SU-DHL-6 (cell line): ENCODE data around the gene OR2H1.

Experiments
- H2AFZ ChIP-seq: fragments of 200-600 bp; sonication (generic); 2 replicates; pipeline ENCODE4 v1.6.1; 2014; ENCODE audit warnings: low read depth, mild to moderate bottlenecking, moderate library complexity, mixed read lengths, antibody characterized with exemption, low read length; ENCODE audit not compliant: severe bottlenecking
- H3F3A ChIP-seq: fragments of 200-600 bp; shearing (Covaris generic); 2 replicates; pipeline ENCODE4 v1.6.0; 2016; ENCODE audit warnings: antibody characterized with exemption, mild to moderate bottlenecking; ENCODE audit not compliant: insufficient read depth
- H3K27ac ChIP-seq: fragments of 200-600 bp; sonication (generic); 2 replicates; pipeline ENCODE4 v1.5.1; 2016; ENCODE audit warnings: low read depth, mild to moderate bottlenecking, low read length, moderate library complexity, mixed read lengths
- H3K27me3 ChIP-seq: fragments of 200-600 bp; sonication (generic), shearing (Covaris generic); 2 replicates; pipeline ENCODE4 v1.6.0; 2014; ENCODE audit warnings: mild to moderate bottlenecking, low read length
- H3K36me3 ChIP-seq: fragments of 200-600 bp; sonication (generic); 2 replicates; pipeline ENCODE4 v1.6.1; 2014; ENCODE audit warnings: mild to moderate bottlenecking, low read length, mixed read lengths
- H3K4me2 ChIP-seq: fragments of 300-600, 200-600 bp; shearing (Covaris generic), sonication (generic); 2 replicates; pipeline ENCODE4 v1.6.0; 2014; ENCODE audit warnings: low read length, low read depth, mild to moderate bottlenecking; ENCODE audit not compliant: poor library complexity, severe bottlenecking
- H3K4me3 ChIP-seq: fragments of 200-600 bp; sonication (generic); 2 replicates; pipeline ENCODE4 v1.5.1; 2014; ENCODE audit warnings: antibody characterized with exemption, low read length, mild to moderate bottlenecking, mixed read lengths; ENCODE audit not compliant: insufficient read depth, poor library complexity, severe bottlenecking
- H3K79me2 ChIP-seq: fragments of 200-600 bp; sonication (generic); 2 replicates; pipeline ENCODE4 v1.6.1; 2014; ENCODE audit warnings: mild to moderate bottlenecking, low read length, moderate library complexity; ENCODE audit not compliant: insufficient read depth
- H3K9ac ChIP-seq: fragments of 200-600 bp; sonication (generic); 2 replicates; pipeline ENCODE4 v1.7.0; 2014; ENCODE audit warnings: mild to moderate bottlenecking, low read length
- H3K9me2 ChIP-seq: fragments of 200-600 bp; sonication (generic); replicated peaks from 2 replicates; pipeline ENCODE4 v1.6.1; 2014; ENCODE audit warnings: low read length; ENCODE audit not compliant: insufficient read depth
- H3K9me3 ChIP-seq: fragments of 200-600 bp; sonication (generic); 2 replicates; pipeline ENCODE4 v1.6.1; 2014; ENCODE audit warnings: low read length, mixed read lengths; ENCODE audit not compliant: insufficient read depth
- H4K20me1 ChIP-seq: fragments of 200-600 bp; sonication (generic); 2 replicates; pipeline ENCODE4 v1.6.1; 2014; ENCODE audit warnings: low read depth, mild to moderate bottlenecking, antibody characterized with exemption, low read length, moderate library complexity, mixed read lengths
- CTCF ChIP-seq: fragments of 200-600 bp; sonication (generic); IDR thresholded peaks from one replicate; pipeline ENCODE4 v1.5.1; 2017; ENCODE audit warnings: antibody characterized with exemption, mild to moderate bottlenecking, low read length, moderate library complexity; ENCODE audit not compliant: insufficient read depth, poor library complexity, severe bottlenecking
- EZH2phosphoT487 ChIP-seq: fragments of 200-600 bp; sonication (generic), shearing (Covaris generic); conservative IDR thresholded peaks from 2 replicates; pipeline ENCODE4 v1.6.1; 2018; ENCODE audit warnings: mild to moderate bottlenecking, antibody characterized with exemption, low read length, moderate library complexity, mixed read lengths

The OR2H1 gene

GRCh38 chr6:29509239-29509638 lies 52.3 kb downstream of the OR2H1 start:
- Histone ChIP-seq H3K9me2 (no peaks in the 10 kb centered on the region), H3K36me3 (no peaks in the 10 kb centered on the region), H3K27me3 (no peaks in the 10 kb centered on the region), H3K4me2 (no peak overlapping the region), H2AFZ (no peak overlapping the region), H4K20me1 (no peaks in the 10 kb centered on the region), H3F3A (no peaks in the 10 kb centered on the region), H3K79me2 (no peaks in the 10 kb centered on the region), H3K9ac (no peak overlapping the region), H3K27ac (no peak overlapping the region), H3K9me3 (no peaks in the 10 kb centered on the region), H3K4me3 (no peak overlapping the region)
- no peak for TF ChIP-seq EZH2phosphoT487

GRCh38 chr6:29509711-29510110 lies 52.8 kb downstream of the OR2H1 start:
- H3K27ac ChIP-seq = no peak overlapping the region
- no peak overlapping the region for H2AFZ ChIP-seq
- no peak overlapping the region for H3K4me2 ChIP-seq
- no peak overlapping the region for H3K9ac ChIP-seq
- no peaks in the 10 kb centered on the region for H3F3A ChIP-seq
- H3K9me2 ChIP-seq = no peaks in the 10 kb centered on the region
- H3K4me3 ChIP-seq = no peak overlapping the region
- H3K36me3 ChIP-seq = no peaks in the 10 kb centered on the region
- H3K9me3 ChIP-seq = no peaks in the 10 kb centered on the region
- TF ChIP-seq EZH2phosphoT487 (no peak), CTCF (no peak)
- H3K79me2 ChIP-seq = no peaks in the 10 kb centered on the region
- no peaks in the 10 kb centered on the region for H4K20me1 ChIP-seq
- no peaks in the 10 kb centered on the region for H3K27me3 ChIP-seq

- H2AFZ ChIP-seq = no peak overlapping the region
- no peaks in the 10 kb centered on the region for H4K20me1 ChIP-seq
- H3K27ac ChIP-seq = no peak overlapping the region
- H3K27me3 ChIP-seq = no peaks in the 10 kb centered on the region
- no peaks in the 10 kb centered on the region for H3K9me2 ChIP-seq
- H3K36me3 ChIP-seq = no peaks in the 10 kb centered on the region
- no peaks in the 10 kb centered on the region for H3K9me3 ChIP-seq
- H3K9ac ChIP-seq = no peak overlapping the region
- H3K4me3 ChIP-seq = no peak overlapping the region
- H3F3A ChIP-seq = no peaks in the 10 kb centered on the region
- H3K4me2 ChIP-seq = no peak overlapping the region
- no peaks in the 10 kb centered on the region for H3K79me2 ChIP-seq
- TF ChIP-seq EZH2phosphoT487 (no peak), CTCF (no peak)
These were observed 53.2 kb downstream of the OR2H1 start for GRCh38 chr6:29510202-29510601.

GRCh38 chr6:29510746-29511300 lies 53.9 kb downstream of the OR2H1 start:
- H4K20me1 ChIP-seq = no peaks in the 10 kb centered on the region
- no peak overlapping the region for H3K9ac ChIP-seq
- H3K36me3 ChIP-seq = no peaks in the 10 kb centered on the region
- H3K79me2 ChIP-seq = no peaks in the 10 kb centered on the region
- no peak overlapping the region for H3K4me3 ChIP-seq
- H3K27ac ChIP-seq = no peak overlapping the region
- no peak overlapping the region for H2AFZ ChIP-seq
- no peak overlapping the region for H3K4me2 ChIP-seq
- H3K27me3 ChIP-seq = no peaks in the 10 kb centered on the region
- H3K9me3 ChIP-seq = no peaks in the 10 kb centered on the region
- H3F3A ChIP-seq = no peaks in the 10 kb centered on the region
- no peaks in the 10 kb centered on the region for H3K9me2 ChIP-seq
- TF ChIP-seq CTCF = no peak
- TF ChIP-seq EZH2phosphoT487 = no peak
